ENCODE measurements around the gene TESPA1.
A peak's percentile ranks its signal among the peaks of the same experiment; 100 is the strongest.
"Not testable (repeated sequence)": the region's sequence is repeated elsewhere in the genome, so short reads cannot be mapped to it uniquely, and the experiment has no call there.

Gene TESPA1

GRCh38 chr12:54984658-54985376 lies at the start of gene TESPA1:
TESPA1 (minus strand) TSS chr12:54984762; CDS start chr12:54974562, 10,200 bp downstream.
- DNase-seq = no peak

- no peak for DNase-seq
These were observed 49.7 kb upstream of the TESPA1 start for GRCh38 chr12:55034218-55034617.

- DNase-seq = no peak
These were observed 40.9 kb upstream of the TESPA1 start for GRCh38 chr12:55025508-55025907.

- no peak for DNase-seq
These were observed 40.0 kb upstream of the TESPA1 start for GRCh38 chr12:55024575-55024974.

GRCh38 chr12:55019784-55020183 lies 35.2 kb upstream of the TESPA1 start, which contains the start of gene NEUROD4:
NEUROD4 (plus strand) TSS chr12:55019974; CDS start chr12:55026440, 6,466 bp downstream.
- DNase-seq = no peak

- no peak for DNase-seq
These were observed 32.9 kb upstream of the TESPA1 start for GRCh38 chr12:55017416-55017925.

- DNase-seq = no peak
These were observed 24.5 kb upstream of the TESPA1 start for GRCh38 chr12:55008944-55009585.

- DNase-seq = no peak
These were observed 17.8 kb upstream of the TESPA1 start for GRCh38 chr12:55002355-55002754.

- DNase-seq = no peak
These were observed 16.8 kb upstream of the TESPA1 start for GRCh38 chr12:55001198-55001868.

GRCh38 chr12:54998958-54999510 lies 14.5 kb upstream of the TESPA1 start:
- no peak for DNase-seq

GRCh38 chr12:54997929-54998522 lies 13.5 kb upstream of the TESPA1 start:
- DNase-seq = no peak

GRCh38 chr12:54996205-54996604 lies 11.6 kb upstream of the TESPA1 start:
- no peak for DNase-seq

GRCh38 chr12:54993181-54993835 lies 8.7 kb upstream of the TESPA1 start:
- peak; percentile 20 for DNase-seq

- DNase-seq = no peak
These were observed 7.4 kb upstream of the TESPA1 start for GRCh38 chr12:54991991-54992375.

- DNase-seq = no peak
These were observed 6.8 kb upstream of the TESPA1 start for GRCh38 chr12:54991161-54991990.

- DNase-seq = no peak
These were observed 5.3 kb upstream of the TESPA1 start for GRCh38 chr12:54989829-54990228.

GRCh38 chr12:54988402-54989054 lies 4.0 kb upstream of the TESPA1 start:
- no peak for DNase-seq

- DNase-seq = no peak
These were observed 3.2 kb upstream of the TESPA1 start for GRCh38 chr12:54987611-54988231.

- DNase-seq = not testable (repeated sequence)
These were observed 2.2 kb upstream of the TESPA1 start for GRCh38 chr12:54986773-54987172.

- DNase-seq = no peak
These were observed 943 bp downstream of the TESPA1 start for GRCh38 chr12:54983536-54984101.
